Lung (tissue), 12 donors: ENCODE results near the gene SLC25A21. TPM values are rescaled to one million over a fixed set of nuclear protein-coding genes. Genes with fewer than 3 reads are reported as not detected.
"Not testable (repeated sequence)": the region's sequence is repeated elsewhere in the genome, so short reads cannot be mapped to it uniquely, and the experiment has no call there.

Experiments
- ATAC-seq: fragments of 200-7000 bp; cut with Tn5 transposase; one replicate; pipeline ENCODE4 v1.9.1; 2020; ENCODE audit warnings: moderate number of reproducible peaks; ENCODE audit not compliant: insufficient read depth, low FRiP score
- DNase-seq, 3 donors: peaks; one replicate each; pipeline ENCODE4 v3.0.0-alpha.2; 2013 to 2017
- H3K27ac ChIP-seq, 2 donors: one replicate each; pipeline ENCODE4 v1.5.1; 2013; ENCODE audit warnings: mild to moderate bottlenecking in 2 of 2, moderate library complexity in 2 of 2, control low read depth in 1 of 2, inconsistent platforms in 1 of 2, low read depth in 1 of 2, low read length in 1 of 2
- H3K27me3 ChIP-seq, 3 donors: one replicate each; pipeline ENCODE4 v1.5.1; 2013; ENCODE audit warnings: low read length in 2 of 3; ENCODE audit not compliant: control insufficient read depth in 3 of 3, insufficient read depth in 3 of 3
- H3K36me3 ChIP-seq, 4 donors: one replicate each; pipeline ENCODE4 v1.5.1; 2013; ENCODE audit warnings: low read length in 4 of 4, mild to moderate bottlenecking in 1 of 4, moderate library complexity in 1 of 4; ENCODE audit not compliant: control insufficient read depth in 4 of 4, insufficient read depth in 4 of 4
- H3K4me1 ChIP-seq, 5 donors: one replicate each; pipeline ENCODE4 v1.5.1; 2013; ENCODE audit warnings: low read length in 5 of 5, mild to moderate bottlenecking in 2 of 5, moderate library complexity in 1 of 5; ENCODE audit not compliant: control insufficient read depth in 5 of 5, insufficient read depth in 5 of 5
- H3K4me3 ChIP-seq: one replicate; pipeline ENCODE4 v1.5.1; 2013; ENCODE audit warnings: mild to moderate bottlenecking, control low read depth, moderate library complexity
- H3K9ac ChIP-seq, 2 donors: one replicate each; pipeline ENCODE4 v1.5.1; 2013; ENCODE audit warnings: low read length in 2 of 2, control low read depth in 1 of 2; ENCODE audit not compliant: insufficient read depth in 1 of 2
- H3K9me3 ChIP-seq, 4 donors: one replicate each; pipeline ENCODE4 v1.5.1; 2013; ENCODE audit warnings: low read length in 3 of 4, mild to moderate bottlenecking in 1 of 4, moderate library complexity in 1 of 4; ENCODE audit not compliant: control insufficient read depth in 4 of 4, insufficient read depth in 3 of 4
- CTCF ChIP-seq: IDR thresholded peaks from 2 replicates; pipeline ENCODE4 v1.5.1; 2012; ENCODE audit warnings: mild to moderate bottlenecking; ENCODE audit errors: control extremely low read depth, extremely low read depth
- WGBS, 2 donors: extraction: QIAGEN DNeasy Blood & Tissue Kit; methylation state at CpG; one replicate each; pipeline ENCODE4 v1.1.7; 2013; 5-methylcytosine and 5-hydroxymethylcytosine counted together
- polyA plus RNA-seq, 2 donors: library from polyadenylated mRNA; stranded (reverse); fragments of 200-250 nt; gene quantifications; one replicate each; pipeline ENCODE4 v1.2.1, GENCODE V29; 2013
- total RNA-seq, 2 donors: library from RNA; depleted of rRNA in 1 of 2; stranded (reverse); fragments of >200 nt in 1 of 2; gene quantifications; one replicate each; pipeline ENCODE4 v1.2.1, GENCODE V29; 2014 to 2021
- donor health status: control.
- donor health status: control.
- donor health status: Bipolar disorder and iron deficiency.
- donor health status: healthy.
- donor health status: DM: yes; HTN: yes; CAD: no.

Gene SLC25A21
- total and polyA plus RNA-seq, 4 donors: 0.23 to 2.6 (median 0.42) TPM

DNA sequence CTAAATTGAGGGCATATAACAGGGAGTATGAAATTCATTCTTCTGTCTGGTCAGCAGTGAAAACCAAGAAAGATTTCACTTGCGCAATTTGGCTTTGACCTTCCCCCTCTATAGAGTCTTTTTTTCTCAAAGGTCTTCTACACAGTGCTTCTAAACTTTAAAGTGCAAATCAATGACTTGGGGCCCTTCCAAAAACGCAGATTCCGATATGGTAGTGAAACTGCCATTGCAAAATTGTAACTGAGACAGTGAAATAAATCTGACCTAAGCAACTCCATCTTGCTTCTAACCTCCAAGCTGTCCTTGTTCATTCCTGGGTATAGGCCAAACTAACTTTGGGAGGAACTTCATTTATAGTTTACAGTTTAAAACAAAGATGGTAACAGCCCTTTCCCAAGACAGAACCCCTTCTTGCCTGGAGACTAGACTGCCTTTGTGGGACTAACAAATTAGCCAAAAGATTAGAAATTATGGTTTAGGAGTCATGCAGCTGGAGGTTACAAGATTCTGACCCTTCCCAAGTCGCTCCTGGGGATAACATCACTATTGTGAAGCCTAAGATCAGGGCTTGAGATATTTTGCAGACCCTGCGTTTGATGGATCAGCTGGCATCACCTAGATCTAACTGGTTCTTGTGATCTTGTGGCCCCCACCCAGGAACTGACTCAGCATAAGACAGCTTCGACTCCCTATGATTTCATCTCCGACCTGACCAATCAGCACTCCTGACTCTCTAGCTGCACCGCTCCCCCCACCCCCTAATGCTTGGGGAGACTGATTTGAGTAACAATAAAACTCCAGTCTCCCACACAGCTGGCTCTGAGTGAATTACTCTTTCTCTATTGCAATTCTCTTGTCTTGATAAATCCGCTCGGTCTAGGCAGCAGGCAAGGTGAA, 5.0 kb downstream of the SLC25A21 start:
- H3K9me3 ChIP-seq: no peaks in the 10 kb centered on the region
- H3K9ac ChIP-seq: no peak overlapping the region
- H3K4me3 ChIP-seq: no peak overlapping the region
- H3K27me3 ChIP-seq: no peaks in the 10 kb centered on the region
- ATAC-seq (no peak), DNase-seq (no peak)
- H3K4me1 ChIP-seq: no peaks in the 10 kb centered on the region
- WGBS, 2 donors: 85 to 86% methylated on average over 10 of the region's 10 CpGs
- no peaks in the 10 kb centered on the region for H3K36me3 ChIP-seq
- no peak for TF ChIP-seq CTCF
- no peak overlapping the region for H3K27ac ChIP-seq

- Histone ChIP-seq H3K4me3 (no peak overlapping the region), H3K4me1 (no peaks in the 10 kb centered on the region), H3K9me3 (no peaks in the 10 kb centered on the region), H3K27ac (no peak overlapping the region), H3K36me3 (no peaks in the 10 kb centered on the region), H3K9ac (no peak overlapping the region), H3K27me3 (no peaks in the 10 kb centered on the region)
- WGBS, 2 donors: 86 to 88% methylated on average over 3 of the region's 3 CpGs
- ATAC-seq (no peak), DNase-seq (no peak)
- no peak for TF ChIP-seq CTCF
Measured at GRCh38 chr14:37165794-37166193, 6.6 kb downstream of the SLC25A21 start.

- not testable (repeated sequence) for H3K27me3 ChIP-seq, H3K36me3 ChIP-seq, H3K9me3 ChIP-seq, H3K27ac ChIP-seq, ATAC-seq, H3K4me3 ChIP-seq, H3K4me1 ChIP-seq, H3K9ac ChIP-seq, DNase-seq
- no CpG with 5 or more reads among the region's 2 CpGs for whole genome bisulfite sequencing, 2 donors
Measured at GRCh38 chr14:37162307-37162706, 10.1 kb downstream of the SLC25A21 start.

- WGBS, 2 donors: 85 to 87% methylated on average over 2 of the region's 2 CpGs
- no peak for ATAC-seq
- no peaks in the 10 kb centered on the region for H3K27me3 ChIP-seq
Measured at GRCh38 chr14:37157987-37158386, 14.4 kb downstream of the SLC25A21 start.

More at GRCh38 chr14:37157987-37158386, 14.4 kb downstream of the SLC25A21 start:
- Histone ChIP-seq H3K36me3 (no peaks in the 10 kb centered on the region), H3K4me1 (no peaks in the 10 kb centered on the region), H3K9ac (no peak overlapping the region), H3K27ac (no peak overlapping the region), H3K9me3 (peaks cover 0 to 3% (median 1%) of the 10 kb centered on the region in 4 donors), H3K4me3 (no peak overlapping the region)
- DNase-seq: no peak
- no peak for TF ChIP-seq CTCF
